ENCODE measurements around the gene BMP2K.

The BMP2K gene

GRCh38 chr4:78956975-78957374, 180.8 kb downstream of the BMP2K start:
- DNase-seq (ENCODE audit: extremely low spot score), result no peak
- ChIA-PET CTCF (no interaction called here), POLR2A (no interaction called here)
- TF ChIP-seq CTCF (IDR thresholded peaks at IDR 0.05; ENCODE audit: control extremely low read depth, extremely low read depth, low read depth, missing control alignments), result no peak

- no peak for TF ChIP-seq CTCF (IDR thresholded peaks at IDR 0.05; ENCODE audit: control extremely low read depth, extremely low read depth, low read depth, missing control alignments)
- no peak for DNase-seq (ENCODE audit: extremely low spot score)
- ChIA-PET POLR2A (no interaction called here), CTCF (interaction anchor here (1.3 to 2.0 kb wide), 2 partner anchors 9 to 30 kb away, joined by 3 to 5 read pairs; no protein-coding TSS in a partner anchor)
Measured at GRCh38 chr4:78960926-78961325, 184.8 kb downstream of the BMP2K start.

Measured in GM10248 (cell line).